Measurements from ENCODE around the gene CDH26.
"Not testable (repeated sequence)": the region's sequence is repeated elsewhere in the genome, so short reads cannot be mapped to it uniquely, and the experiment has no call there.

Gene CDH26

DNA sequence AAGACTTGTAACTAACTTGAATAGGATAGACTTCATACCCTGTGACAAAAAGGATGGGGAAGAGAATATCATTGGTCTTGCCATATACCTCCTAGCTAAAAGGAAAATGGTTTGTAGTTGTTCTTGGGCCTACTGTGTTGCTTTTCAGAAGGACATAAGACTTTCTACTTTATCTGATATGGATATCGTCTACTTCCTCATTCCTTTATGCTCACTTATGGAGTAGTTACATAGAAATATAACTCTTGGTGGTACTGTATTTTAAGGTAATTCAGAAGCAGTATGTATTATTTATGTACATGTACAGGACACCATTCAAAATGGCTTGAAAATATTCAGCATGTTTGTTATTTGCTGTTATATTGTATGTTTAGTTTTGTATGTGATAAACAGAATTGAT lies 10.0 kb upstream of the CDH26 start:
- TF ChIP-seq, protein P1, sequence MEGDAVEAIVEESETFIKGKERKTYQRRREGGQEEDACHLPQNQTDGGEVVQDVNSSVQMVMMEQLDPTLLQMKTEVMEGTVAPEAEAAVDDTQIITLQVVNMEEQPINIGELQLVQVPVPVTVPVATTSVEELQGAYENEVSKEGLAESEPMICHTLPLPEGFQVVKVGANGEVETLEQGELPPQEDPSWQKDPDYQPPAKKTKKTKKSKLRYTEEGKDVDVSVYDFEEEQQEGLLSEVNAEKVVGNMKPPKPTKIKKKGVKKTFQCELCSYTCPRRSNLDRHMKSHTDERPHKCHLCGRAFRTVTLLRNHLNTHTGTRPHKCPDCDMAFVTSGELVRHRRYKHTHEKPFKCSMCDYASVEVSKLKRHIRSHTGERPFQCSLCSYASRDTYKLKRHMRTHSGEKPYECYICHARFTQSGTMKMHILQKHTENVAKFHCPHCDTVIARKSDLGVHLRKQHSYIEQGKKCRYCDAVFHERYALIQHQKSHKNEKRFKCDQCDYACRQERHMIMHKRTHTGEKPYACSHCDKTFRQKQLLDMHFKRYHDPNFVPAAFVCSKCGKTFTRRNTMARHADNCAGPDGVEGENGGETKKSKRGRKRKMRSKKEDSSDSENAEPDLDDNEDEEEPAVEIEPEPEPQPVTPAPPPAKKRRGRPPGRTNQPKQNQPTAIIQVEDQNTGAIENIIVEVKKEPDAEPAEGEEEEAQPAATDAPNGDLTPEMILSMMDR (IDR thresholded peaks at IDR 0.05; ENCODE audit: insufficient read depth, low read depth, low read length, missing control alignments), result no peak
- no peak for DNase-seq (ENCODE audit: low read depth)
- H3K4me3 ChIP-seq (ENCODE audit: low read depth, low read length), result no peak overlapping the region

DNA sequence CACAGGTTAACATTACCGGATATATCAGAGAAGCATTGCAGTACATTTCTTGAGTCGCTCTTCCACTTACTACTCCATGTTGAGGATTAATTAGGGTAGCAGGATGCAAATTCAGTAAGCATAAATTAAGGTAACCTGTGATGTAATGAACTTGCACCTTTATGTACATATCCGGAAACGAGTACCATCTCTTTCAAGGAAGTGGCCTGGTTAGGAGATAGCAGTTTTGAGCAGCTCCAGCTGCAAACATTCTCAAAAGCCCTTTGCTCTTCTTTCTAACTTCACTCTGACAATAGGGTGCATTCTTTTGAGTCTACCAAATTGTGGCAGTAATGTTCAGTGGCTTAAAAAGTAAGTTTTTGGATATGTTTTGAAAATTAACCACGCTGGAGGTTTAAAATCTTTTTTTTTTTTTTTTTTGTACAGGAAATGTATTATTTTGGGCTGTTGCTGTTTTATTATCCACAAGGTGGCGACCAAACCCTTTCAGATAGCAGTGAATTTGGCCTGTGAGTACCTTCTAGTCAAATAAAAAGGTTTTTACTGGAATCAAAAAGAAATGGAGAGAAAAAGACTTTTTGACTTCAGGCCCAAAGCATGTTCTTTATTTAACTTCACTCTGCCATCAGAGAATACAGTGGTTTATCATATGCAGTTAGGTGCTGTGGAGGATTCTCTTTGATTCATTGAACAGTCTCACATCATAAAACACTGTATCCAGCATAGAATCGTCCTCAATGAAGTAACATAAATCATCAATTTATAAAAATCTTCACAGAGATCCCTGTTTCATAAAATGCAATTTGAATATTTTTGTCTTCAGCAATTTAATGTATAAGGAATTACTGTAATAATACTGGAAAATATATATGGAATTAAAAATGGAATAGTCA lies 9.1 kb upstream of the CDH26 start:
- no peak overlapping the region for H3K4me3 ChIP-seq (ENCODE audit: low read depth, low read length)
- TF ChIP-seq, protein P1 (IDR thresholded peaks at IDR 0.05; ENCODE audit: insufficient read depth, low read depth, low read length, missing control alignments), result peak; percentile 56
- peak; percentile 67 for DNase-seq (ENCODE audit: low read depth)

DNA sequence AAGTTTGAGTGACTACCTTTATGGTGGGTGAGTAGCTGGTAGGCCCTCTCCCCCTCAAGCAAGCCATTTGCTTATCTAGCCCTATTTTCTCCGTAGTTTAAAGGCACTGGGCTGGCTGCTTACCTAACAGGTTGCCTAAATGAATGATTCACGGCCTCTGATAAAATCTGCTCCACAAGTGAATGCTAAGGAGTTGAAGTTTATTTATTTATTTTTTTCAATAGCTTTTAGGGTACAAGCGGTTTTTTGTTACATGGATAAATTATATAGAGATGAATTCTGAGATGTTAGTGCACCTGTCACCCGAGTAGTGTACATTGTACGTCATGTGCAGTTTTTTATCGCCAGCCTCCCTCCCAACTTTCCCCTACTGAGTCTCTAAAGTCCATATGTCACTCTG lies 8.3 kb upstream of the CDH26 start:
- DNase-seq (ENCODE audit: low read depth), result no peak
- TF ChIP-seq, protein P1 (IDR thresholded peaks at IDR 0.05; ENCODE audit: insufficient read depth, low read depth, low read length, missing control alignments), result no peak
- no peak overlapping the region for H3K4me3 ChIP-seq (ENCODE audit: low read depth, low read length)

DNA sequence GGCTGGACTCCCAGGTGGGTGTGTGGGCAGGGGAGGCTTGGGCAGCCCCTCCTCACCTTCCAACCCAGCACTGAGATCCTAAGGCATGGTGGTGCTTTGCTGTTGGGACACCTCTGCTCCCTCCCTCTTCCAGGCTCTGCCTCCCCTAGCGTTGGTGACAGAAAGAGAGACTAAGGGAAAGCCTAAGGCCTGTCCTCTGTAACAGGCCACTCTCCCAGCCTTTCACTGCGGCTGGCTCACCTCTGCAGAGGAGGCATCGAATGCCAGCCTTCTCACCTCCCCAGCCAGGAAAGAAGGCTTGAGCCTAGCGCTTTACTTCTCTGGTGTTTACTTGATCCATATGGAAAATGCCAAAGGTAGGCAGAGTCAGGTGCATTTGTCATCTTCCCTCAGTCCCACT lies 3.5 kb upstream of the CDH26 start:
- H3K4me3 ChIP-seq (ENCODE audit: low read depth, low read length), result no peak overlapping the region
- TF ChIP-seq, protein P1 (IDR thresholded peaks at IDR 0.05; ENCODE audit: insufficient read depth, low read depth, low read length, missing control alignments), result no peak
- no peak for DNase-seq (ENCODE audit: low read depth)

DNA sequence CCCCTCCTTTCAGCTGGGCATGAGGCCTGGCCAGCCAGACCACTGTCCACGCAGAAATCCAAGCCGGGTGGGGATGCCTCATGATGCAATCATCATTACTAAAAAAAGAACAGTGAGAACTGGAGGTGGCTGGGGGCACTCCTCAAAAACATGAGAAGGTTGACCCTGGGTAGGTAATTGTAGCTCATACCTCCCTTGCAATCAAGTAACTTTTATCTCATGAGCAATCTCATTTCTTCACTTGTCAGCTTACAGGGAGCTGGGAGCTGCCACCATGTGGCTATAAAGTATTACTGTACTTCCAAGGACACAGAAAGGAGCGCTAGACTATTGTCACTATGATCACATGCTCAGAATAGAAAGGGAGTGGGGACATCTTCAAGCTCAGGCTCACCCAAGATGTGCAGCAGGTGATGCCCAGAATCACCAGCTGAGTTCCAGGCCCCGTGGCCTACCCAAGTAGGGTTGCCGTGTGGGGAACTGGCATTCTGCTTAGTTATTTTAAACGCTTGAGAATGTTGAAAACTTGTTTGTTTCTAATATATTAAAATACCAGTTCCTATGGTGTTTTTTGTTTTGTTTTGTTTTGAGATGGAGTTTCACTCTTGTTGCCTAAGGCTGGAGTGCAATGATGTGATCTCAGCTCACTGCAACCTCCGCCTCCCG lies 3.0 kb upstream of the CDH26 start:
- peak; percentile 16 for DNase-seq (ENCODE audit: low read depth)
- TF ChIP-seq, protein P1 (IDR thresholded peaks at IDR 0.05; ENCODE audit: insufficient read depth, low read depth, low read length, missing control alignments), result peak; percentile 1
- H3K4me3 ChIP-seq (ENCODE audit: low read depth, low read length), result no peak overlapping the region

DNA sequence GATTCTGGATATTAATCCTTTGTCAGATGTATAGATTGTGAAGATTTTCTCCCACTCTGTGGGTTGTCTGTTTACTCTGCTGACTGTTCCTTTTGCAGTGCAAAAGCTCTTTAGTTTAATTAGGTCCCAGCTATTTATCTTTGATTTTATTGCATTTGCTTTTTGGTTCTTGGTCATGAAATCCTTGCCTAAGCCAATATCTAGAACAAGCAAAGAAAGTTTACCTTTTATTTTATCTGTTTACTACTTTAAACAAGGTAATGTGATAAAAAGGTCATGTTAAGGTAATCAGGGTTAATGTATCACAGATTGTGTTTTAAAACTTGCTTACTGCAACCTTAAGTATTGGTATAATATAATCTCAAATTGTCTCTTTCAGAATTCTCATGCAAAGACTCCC lies 655 bp upstream of the CDH26 start:
- H3K4me3 ChIP-seq (ENCODE audit: low read depth, low read length), result not testable (repeated sequence)

DNA sequence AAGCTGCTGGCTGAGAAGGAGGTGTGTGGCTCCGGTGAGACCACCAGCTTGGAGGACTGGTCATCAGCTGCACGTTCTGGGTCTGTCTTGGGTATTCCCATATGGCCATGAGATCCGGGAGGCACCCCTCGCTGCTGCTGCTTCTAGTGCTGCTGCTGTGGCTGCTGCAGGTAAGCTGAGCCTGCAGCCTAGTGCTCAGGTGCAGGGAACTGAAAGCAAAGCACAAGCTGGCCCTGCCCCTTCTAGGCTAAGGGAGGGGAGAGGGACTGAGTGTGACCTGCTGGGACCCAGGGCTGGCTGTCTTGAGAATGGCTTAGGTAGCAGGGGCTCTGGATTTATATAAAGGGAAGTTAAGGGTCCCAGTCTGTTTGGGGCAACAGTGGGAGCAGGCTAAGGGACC lies 403 bp downstream of the CDH26 start:
- TF ChIP-seq, protein P1 (IDR thresholded peaks at IDR 0.05; ENCODE audit: insufficient read depth, low read depth, low read length, missing control alignments), result no peak
- no peak for DNase-seq (ENCODE audit: low read depth)
- no peak overlapping the region for H3K4me3 ChIP-seq (ENCODE audit: low read depth, low read length)

More for the DNA sequence above, 655 bp upstream of the CDH26 start:
- not testable (repeated sequence) for DNase-seq (ENCODE audit: low read depth)

All from GM12865 (cell line).